HG02938 (cell line): ENCODE data around the gene VPS45.

ENCODE experiments used
- ATAC-seq: cut with Tn5 transposase; IDR thresholded peaks from one replicate; pipeline ENCODE4 v1.9.1; 2021; ENCODE audit warnings: mild to moderate bottlenecking, moderate library complexity; ENCODE audit not compliant: unreplicated experiment

The VPS45 gene

GRCh38 chr1:150156868-150157603, 89.5 kb downstream of the VPS45 start:
- no peak for ATAC-seq

GRCh38 chr1:150159550-150159949, 92.0 kb downstream of the VPS45 start:
- no peak for ATAC-seq

GRCh38 chr1:150160964-150161621, 93.5 kb downstream of the VPS45 start:
- ATAC-seq: no peak

- ATAC-seq: no peak
Observed at GRCh38 chr1:150161747-150162581, 94.4 kb downstream of the VPS45 start.

- no peak for ATAC-seq
Observed at GRCh38 chr1:150162582-150162861, 94.9 kb downstream of the VPS45 start.

DNA sequence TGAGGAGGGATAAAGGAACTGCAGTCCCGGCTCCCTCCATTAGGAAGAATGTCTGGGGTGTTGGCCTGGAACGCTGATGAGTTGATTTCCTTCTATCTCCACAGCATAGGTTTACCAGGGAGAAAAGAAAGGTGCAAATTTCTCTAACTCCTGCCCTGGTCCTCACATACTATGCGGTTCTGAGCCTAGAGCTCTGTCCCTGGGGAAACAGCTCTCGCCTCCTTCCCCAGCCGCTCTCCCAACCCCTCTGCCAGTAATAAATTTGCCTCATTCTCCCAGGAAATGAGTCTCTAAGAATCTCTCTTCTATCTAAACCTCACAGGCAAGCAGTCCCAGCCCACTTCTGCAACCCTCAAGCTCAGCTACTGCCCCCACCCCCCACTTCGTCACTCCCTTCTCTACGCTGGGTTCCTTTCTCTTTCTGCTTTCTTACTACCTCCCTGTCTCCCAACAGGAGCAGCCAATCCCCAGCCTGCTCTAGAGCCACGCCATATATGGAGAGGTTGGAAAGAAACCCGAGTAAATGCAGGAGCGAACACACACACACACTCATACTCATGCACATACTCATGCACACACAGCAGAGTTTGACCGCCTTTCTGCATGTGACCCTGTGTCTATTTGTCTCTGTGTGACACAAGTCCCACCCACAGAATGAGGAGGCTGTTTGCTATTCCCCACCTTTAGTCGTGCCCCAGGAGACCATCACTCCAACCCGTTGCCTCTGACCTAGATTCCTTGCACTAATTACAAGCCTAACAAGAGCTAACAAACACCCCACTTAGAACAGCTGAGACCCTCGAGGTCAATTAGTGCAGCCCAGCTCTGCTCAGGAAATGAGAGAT, 95.5 kb downstream of the VPS45 start:
- no peak for ATAC-seq

DNA sequence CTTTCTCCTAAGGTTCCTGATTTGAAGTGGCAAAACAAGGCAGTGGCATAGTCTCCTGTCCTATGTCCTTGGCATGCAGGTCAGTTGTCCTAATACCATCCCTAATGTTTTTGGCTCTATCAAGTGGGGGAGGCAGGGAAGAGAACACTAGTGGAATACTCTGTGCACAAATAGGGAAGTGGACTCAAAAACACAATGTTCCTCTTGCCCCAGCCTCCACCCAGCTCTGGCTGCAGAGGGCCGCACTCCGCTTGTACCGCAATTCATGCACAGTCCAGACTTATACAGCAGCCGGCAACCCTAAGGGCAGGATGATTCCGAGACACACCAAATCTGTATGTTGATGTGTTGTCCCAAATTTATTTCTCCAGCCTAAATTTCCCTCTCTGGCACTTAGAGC, 96.6 kb downstream of the VPS45 start:
- ATAC-seq: no peak

- ATAC-seq: no peak
Observed at GRCh38 chr1:150164779-150165178, 97.2 kb downstream of the VPS45 start.

- no peak for ATAC-seq
Observed at GRCh38 chr1:150165622-150166612, 98.3 kb downstream of the VPS45 start.

- no peak for ATAC-seq
Observed at GRCh38 chr1:150168960-150169601, 101.5 kb downstream of the VPS45 start.

DNA sequence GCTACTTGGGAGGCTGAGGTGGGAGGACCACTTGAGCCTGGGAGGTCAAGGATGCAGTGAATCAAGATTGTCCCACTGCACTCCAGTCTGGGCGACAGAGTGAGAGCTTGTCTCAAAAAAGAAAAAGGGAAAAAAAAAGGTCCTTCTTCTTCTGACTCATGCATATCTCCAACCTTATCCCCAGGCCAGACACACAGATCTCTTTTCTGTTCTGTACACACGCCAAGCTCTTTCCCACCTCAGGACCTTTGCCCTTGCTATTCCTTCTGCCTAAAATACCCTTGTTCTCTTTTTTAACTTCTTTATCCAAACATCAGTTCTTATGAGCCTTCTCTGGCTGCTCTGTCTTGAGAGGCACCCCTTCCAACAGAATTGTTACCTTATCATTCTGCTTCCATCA, 104.2 kb downstream of the VPS45 start:
- no peak for ATAC-seq

- ATAC-seq: no peak
Observed at GRCh38 chr1:150173141-150173585, 105.6 kb downstream of the VPS45 start.

GRCh38 chr1:150176593-150176992, 109.0 kb downstream of the VPS45 start:
- ATAC-seq: no peak

- ATAC-seq: no peak
Observed at GRCh38 chr1:150178548-150178947, 111.0 kb downstream of the VPS45 start.

DNA sequence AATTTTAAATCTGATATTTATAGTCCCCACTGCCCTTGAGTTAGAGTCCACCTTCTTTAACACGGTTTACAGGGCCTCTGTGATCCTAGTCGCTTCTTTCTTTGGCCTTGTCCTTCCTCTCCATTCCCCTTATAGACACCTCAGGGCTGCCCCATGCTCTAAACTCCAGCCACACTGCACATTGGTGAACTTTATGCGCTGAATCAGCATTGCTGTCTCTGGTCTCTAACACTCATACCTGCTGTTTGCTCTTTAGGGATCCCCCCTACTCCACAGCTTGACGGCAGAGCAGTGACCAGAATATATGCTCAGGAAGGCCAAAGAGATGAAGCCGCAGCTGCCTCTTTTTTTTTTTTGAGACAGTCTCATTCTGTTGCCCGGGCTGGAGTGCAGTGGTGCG, 112.3 kb downstream of the VPS45 start:
- no peak for ATAC-seq

DNA sequence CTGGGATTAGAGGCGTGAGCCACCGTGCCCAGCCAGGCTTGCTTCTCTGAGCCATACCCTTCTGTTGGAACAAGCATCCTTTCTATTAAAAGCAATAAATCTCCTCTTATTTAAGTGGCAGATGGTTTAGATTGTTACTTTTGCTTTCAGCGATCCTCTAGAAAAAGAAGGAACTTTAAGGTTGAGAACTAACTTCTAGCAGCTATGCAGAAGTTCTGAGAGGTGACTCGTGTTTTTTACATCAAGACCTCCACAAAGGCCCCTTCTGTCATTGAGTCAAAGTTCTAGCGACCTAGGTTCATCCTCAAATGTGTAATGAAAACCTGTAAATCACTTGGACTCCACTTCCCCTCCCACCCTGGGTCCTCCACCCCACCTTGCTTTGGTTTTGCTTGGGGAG, 112.9 kb downstream of the VPS45 start:
- no peak for ATAC-seq

DNA sequence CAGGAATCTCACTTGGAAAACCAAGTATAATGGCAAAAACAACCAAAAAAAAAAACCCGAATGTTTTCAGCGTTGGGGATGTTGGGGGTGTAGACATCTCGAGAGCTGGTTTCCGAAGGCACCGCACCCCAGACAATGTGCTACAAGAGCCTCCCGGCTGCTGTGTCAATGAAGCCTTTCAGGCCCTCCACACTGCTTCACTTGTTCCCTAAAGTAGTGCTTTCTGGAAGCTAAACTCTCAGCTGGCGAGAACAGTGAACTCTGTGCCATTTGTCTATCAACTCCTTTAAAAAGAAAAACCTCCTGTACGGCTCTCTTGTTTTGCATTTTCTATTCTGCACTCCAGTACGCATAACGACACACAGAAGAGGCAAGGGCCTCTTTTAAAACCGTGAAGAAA, 114.7 kb downstream of the VPS45 start:
- ATAC-seq: no peak

- ATAC-seq: no peak
Observed at GRCh38 chr1:150183061-150183460, 115.5 kb downstream of the VPS45 start.

DNA sequence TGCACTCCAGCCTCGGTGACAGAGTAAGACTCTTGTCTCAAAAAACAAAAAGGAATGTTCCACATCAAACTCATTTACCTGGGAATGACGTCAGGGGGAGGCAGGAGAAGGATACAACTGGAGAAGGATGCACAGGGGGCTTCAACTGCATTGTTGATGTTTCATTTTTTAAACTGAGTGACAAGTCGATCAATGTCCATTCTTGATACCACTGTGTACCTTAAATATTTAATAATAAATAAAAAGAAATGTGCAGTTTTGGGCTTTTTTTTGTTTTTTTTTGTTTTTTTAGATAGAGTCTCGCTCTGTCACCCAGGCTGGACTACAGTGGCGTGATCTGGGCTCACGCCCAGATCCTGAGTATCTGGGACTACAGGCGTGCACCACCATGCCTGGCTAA, 117.9 kb downstream of the VPS45 start:
- ATAC-seq: no peak
